HEK293 (cell line): ENCODE data around the gene NFXL1.

ENCODE experiments used
- CTCF ChIA-PET: fragments of 350-600 bp; formaldehyde crosslinking; extraction: SDS; loops from one replicate; lab custom pipeline; 2021; ENCODE audit warnings: antibody characterized with exemption; lab: Yijun Ruan, JAX
- POLR2A ChIA-PET: fragments of 300-600 bp; formaldehyde crosslinking; extraction: SDS; loops from one replicate; lab custom pipeline; 2020; ENCODE audit warnings: antibody characterized with exemption, inconsistent platforms; lab: Yijun Ruan, JAX
- H3K27ac ChIP-seq: fragments of 200-500 bp; sonication (Bioruptor generic); 2 replicates; pipeline ENCODE4 v1.5.1; 2014; ENCODE audit warnings: low read depth, low read length, control low read depth, inconsistent platforms; ENCODE audit errors: extremely low read depth
- H3K36me3 ChIP-seq, 2 experiments: fragments of 200-500 bp in 1 of 2; sonication (Bioruptor generic) in 1 of 2; 1 replicate in 1 of 2; 2 replicates in 1 of 2; pipeline ENCODE4 v1.5.1; 2014 to 2017; ENCODE audit warnings: inconsistent platforms in 2 of 2, low read length in 2 of 2; ENCODE audit not compliant: control insufficient read depth in 2 of 2, insufficient read depth in 1 of 2
- H3K4me1 ChIP-seq: fragments of 200-500 bp; sonication (Bioruptor generic); 2 replicates; pipeline ENCODE4 v1.5.1; 2014; ENCODE audit warnings: mild to moderate bottlenecking, low read length, inconsistent platforms; ENCODE audit not compliant: control insufficient read depth, insufficient read depth
- H3K4me3 ChIP-seq: 2 replicates; pipeline ENCODE4 v1.5.1; 2011; ENCODE audit warnings: low read depth, mild to moderate bottlenecking, control low read depth, low read length, moderate library complexity
- H3K9me3 ChIP-seq: fragments of 200-500 bp; sonication (Bioruptor generic); 2 replicates; pipeline ENCODE4 v1.5.1; 2014; ENCODE audit warnings: low read depth, low read length, inconsistent platforms; ENCODE audit not compliant: control insufficient read depth, insufficient read depth
- EGR2 ChIP-seq: fragments of 450-650 bp; formaldehyde crosslinking; IDR thresholded peaks from 2 replicates; pipeline ENCODE4 v1.5.1; 2016; ENCODE audit warnings: low read depth, missing biosample characterization, missing genetic modification characterization
- GLIS2 ChIP-seq: fragments of 450-650 bp; formaldehyde crosslinking; IDR thresholded peaks from 2 replicates; pipeline ENCODE4 v1.5.1; 2016; ENCODE audit warnings: missing biosample characterization, missing genetic modification characterization
- OSR2 ChIP-seq: fragments of 450-650 bp; formaldehyde crosslinking; IDR thresholded peaks from 2 replicates; pipeline ENCODE4 v1.5.1; 2016; ENCODE audit warnings: missing biosample characterization, missing genetic modification characterization
- SP2 ChIP-seq: fragments of 450-650 bp; formaldehyde crosslinking; IDR thresholded peaks from 2 replicates; pipeline ENCODE4 v1.5.1; 2016; ENCODE audit warnings: missing biosample characterization, missing genetic modification characterization
- SP3 ChIP-seq: fragments of 450-650 bp; formaldehyde crosslinking; IDR thresholded peaks from 2 replicates; pipeline ENCODE4 v1.5.1; 2016; ENCODE audit warnings: missing biosample characterization, missing genetic modification characterization
- ZBTB17 ChIP-seq: fragments of 450-650 bp; formaldehyde crosslinking; IDR thresholded peaks from 2 replicates; pipeline ENCODE4 v1.5.1; 2016; ENCODE audit warnings: missing biosample characterization, missing genetic modification characterization
- ZBTB20 ChIP-seq: fragments of 450-650 bp; formaldehyde crosslinking; IDR thresholded peaks from 2 replicates; pipeline ENCODE4 v1.5.1; 2016; ENCODE audit warnings: missing biosample characterization, missing genetic modification characterization
- ZBTB48 ChIP-seq: fragments of 450-650 bp; formaldehyde crosslinking; IDR thresholded peaks from 2 replicates; pipeline ENCODE4 v1.5.1; 2016; ENCODE audit warnings: missing biosample characterization, missing genetic modification characterization
- ZBTB8A ChIP-seq: fragments of 450-650 bp; formaldehyde crosslinking; IDR thresholded peaks from 2 replicates; pipeline ENCODE4 v1.5.1; 2016; ENCODE audit warnings: missing biosample characterization, missing genetic modification characterization
- ZNF19 ChIP-seq: fragments of 450-650 bp; formaldehyde crosslinking; IDR thresholded peaks from 2 replicates; pipeline ENCODE4; 2016; ENCODE audit warnings: missing biosample characterization, missing genetic modification characterization, low read depth
- ZNF335 ChIP-seq: fragments of 450-650 bp; formaldehyde crosslinking; conservative IDR thresholded peaks from 2 replicates; pipeline ENCODE4 v1.5.1; 2016; ENCODE audit warnings: missing biosample characterization, missing genetic modification characterization
- ZNF341 ChIP-seq: fragments of 450-650 bp; formaldehyde crosslinking; IDR thresholded peaks from 2 replicates; pipeline ENCODE4; 2016; ENCODE audit warnings: low read depth, missing biosample characterization, missing genetic modification characterization
- ZNF37A ChIP-seq: fragments of 450-650 bp; IDR thresholded peaks from 2 replicates; pipeline ENCODE4 v1.5.1; 2018; ENCODE audit warnings: missing biosample characterization, missing genetic modification characterization
- ZNF513 ChIP-seq: fragments of 450-650 bp; IDR thresholded peaks from 2 replicates; pipeline ENCODE4 v1.5.1; 2018; ENCODE audit warnings: missing biosample characterization, missing genetic modification characterization
- ZNF548 ChIP-seq: fragments of 450-650 bp; formaldehyde crosslinking; IDR thresholded peaks from 2 replicates; pipeline ENCODE4 v1.5.1; 2016; ENCODE audit warnings: missing biosample characterization, missing genetic modification characterization
- ZNF600 ChIP-seq: fragments of 450-650 bp; formaldehyde crosslinking; IDR thresholded peaks from 2 replicates; pipeline ENCODE4 v1.5.1; 2016; ENCODE audit warnings: missing biosample characterization, missing genetic modification characterization
- ZNF677 ChIP-seq: fragments of 450-650 bp; IDR thresholded peaks from 2 replicates; pipeline ENCODE4 v1.5.0; 2018; ENCODE audit warnings: missing biosample characterization, mild to moderate bottlenecking, missing genetic modification characterization, moderate library complexity
- ZNF76 ChIP-seq: fragments of 450-650 bp; formaldehyde crosslinking; IDR thresholded peaks from 2 replicates; pipeline ENCODE4; 2016; ENCODE audit warnings: low read depth, missing biosample characterization, missing genetic modification characterization, borderline replicate concordance
- ZNF777 ChIP-seq: fragments of 450-650 bp; formaldehyde crosslinking; IDR thresholded peaks from 2 replicates; pipeline ENCODE4 v1.5.1; 2017; ENCODE audit warnings: missing biosample characterization, missing genetic modification characterization, borderline replicate concordance
- TF ChIP-seq, protein P1 (sequence below): fragments of 450-650 bp; formaldehyde crosslinking; conservative IDR thresholded peaks from 2 replicates; pipeline ENCODE4 v1.5.1; 2016; ENCODE audit warnings: low read depth, missing biosample characterization, missing genetic modification characterization
- TF ChIP-seq, protein P2 (sequence below): fragments of 450-650 bp; formaldehyde crosslinking; IDR thresholded peaks from 2 replicates; pipeline ENCODE4 v1.5.1; 2016; ENCODE audit warnings: missing biosample characterization, missing genetic modification characterization
- TF ChIP-seq, protein P3 (sequence below): fragments of 450-650 bp; formaldehyde crosslinking; IDR thresholded peaks from 2 replicates; pipeline ENCODE4 v1.5.1; 2016; ENCODE audit warnings: missing biosample characterization, missing genetic modification characterization
- TF ChIP-seq, protein P4 (sequence below): fragments of 450-650 bp; formaldehyde crosslinking; optimal IDR thresholded peaks from 2 replicates; pipeline ENCODE3; 2016; ENCODE audit warnings: missing biosample characterization, mild to moderate bottlenecking, missing genetic modification characterization

The NFXL1 gene

DNA sequence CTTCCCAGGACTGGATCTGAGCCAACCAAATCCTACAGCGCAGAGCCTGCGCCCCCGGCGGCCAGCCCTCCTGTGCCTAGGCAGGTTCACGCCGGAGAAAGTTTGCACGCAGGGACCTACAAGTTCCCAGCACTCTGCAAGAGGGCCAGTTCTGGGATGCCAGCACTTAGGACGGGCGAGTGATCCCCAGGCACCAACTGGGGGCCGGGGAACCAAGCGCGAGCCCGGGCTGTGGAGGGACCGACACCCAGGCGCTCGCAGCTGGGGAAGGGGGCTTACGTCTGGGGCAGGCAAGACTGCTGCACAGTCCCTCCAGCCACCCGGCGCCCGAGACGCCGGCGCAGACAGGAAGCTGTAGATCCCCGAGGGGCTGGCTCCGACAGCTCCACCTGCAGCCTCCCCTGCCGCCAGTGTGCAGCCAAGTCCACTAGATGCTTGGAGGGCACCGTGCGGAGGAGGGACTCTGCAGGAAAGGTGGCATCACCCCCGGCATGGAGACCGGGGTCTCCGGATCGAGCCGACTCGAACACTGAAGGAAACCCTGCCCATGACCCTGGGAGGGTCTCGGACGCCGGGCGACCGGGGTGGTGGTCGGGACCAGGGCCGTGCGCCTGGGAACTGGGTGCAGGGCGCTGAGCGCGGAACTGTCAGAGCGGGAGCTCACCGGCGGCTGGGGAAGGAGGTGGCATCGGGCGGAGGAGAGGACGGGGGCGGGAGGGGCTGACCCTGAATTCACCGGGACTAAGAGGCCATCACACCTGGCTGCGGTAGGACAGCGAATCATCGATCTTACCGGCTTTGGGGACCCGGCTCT is 77.1 kb downstream of the NFXL1 start:
- TF ChIP-seq ZNF677 (tag by site-specific recombination) (no peak), ZNF777 (tag by site-specific recombination) (peak; percentile 63), SP3 (tag by site-specific recombination) (peak; percentile 41; the same call in 1 of the 2 replicates), ZNF335 (peak; percentile 80), ZBTB20 (tag by site-specific recombination) (peak; percentile 65), ZNF341 (tag by site-specific recombination) (0 out of 2 replicates have a peak, but pooled peaks have one; percentile 3), GLIS2 (tag by site-specific recombination) (peak; percentile 67), ZNF19 (tag by site-specific recombination) (no peak), OSR2 (tag by site-specific recombination) (no peak), ZNF548 (no peak), SP2 (tag by site-specific recombination) (peak; percentile 71), ZNF37A (tag by site-specific recombination) (no peak), EGR2 (0 out of 2 replicates have a peak, but pooled peaks have one; percentile 21), ZNF76 (tag by site-specific recombination) (peak; percentile 18; the same call in 1 of the 2 replicates), ZBTB48 (peak; percentile 67), ZNF600 (tag by site-specific recombination) (peak; percentile 29; the same call in 1 of the 2 replicates), ZBTB8A (tag by site-specific recombination) (peak; percentile 4; the same call in 1 of the 2 replicates), ZBTB17 (tag by site-specific recombination) (peak; percentile 90), ZNF513 (no peak)
- TF ChIP-seq, protein P1, sequence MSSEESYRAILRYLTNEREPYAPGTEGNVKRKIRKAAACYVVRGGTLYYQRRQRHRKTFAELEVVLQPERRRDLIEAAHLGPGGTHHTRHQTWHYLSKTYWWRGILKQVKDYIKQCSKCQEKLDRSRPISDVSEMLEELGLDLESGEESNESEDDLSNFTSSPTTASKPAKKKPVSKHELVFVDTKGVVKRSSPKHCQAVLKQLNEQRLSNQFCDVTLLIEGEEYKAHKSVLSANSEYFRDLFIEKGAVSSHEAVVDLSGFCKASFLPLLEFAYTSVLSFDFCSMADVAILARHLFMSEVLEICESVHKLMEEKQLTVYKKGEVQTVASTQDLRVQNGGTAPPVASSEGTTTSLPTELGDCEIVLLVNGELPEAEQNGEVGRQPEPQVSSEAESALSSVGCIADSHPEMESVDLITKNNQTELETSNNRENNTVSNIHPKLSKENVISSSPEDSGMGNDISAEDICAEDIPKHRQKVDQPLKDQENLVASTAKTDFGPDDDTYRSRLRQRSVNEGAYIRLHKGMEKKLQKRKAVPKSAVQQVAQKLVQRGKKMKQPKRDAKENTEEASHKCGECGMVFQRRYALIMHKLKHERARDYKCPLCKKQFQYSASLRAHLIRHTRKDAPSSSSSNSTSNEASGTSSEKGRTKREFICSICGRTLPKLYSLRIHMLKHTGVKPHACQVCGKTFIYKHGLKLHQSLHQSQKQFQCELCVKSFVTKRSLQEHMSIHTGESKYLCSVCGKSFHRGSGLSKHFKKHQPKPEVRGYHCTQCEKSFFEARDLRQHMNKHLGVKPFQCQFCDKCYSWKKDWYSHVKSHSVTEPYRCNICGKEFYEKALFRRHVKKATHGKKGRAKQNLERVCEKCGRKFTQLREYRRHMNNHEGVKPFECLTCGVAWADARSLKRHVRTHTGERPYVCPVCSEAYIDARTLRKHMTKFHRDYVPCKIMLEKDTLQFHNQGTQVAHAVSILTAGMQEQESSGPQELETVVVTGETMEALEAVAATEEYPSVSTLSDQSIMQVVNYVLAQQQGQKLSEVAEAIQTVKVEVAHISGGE (tag by site-specific recombination): peak; percentile 64
- TF ChIP-seq, protein P2, sequence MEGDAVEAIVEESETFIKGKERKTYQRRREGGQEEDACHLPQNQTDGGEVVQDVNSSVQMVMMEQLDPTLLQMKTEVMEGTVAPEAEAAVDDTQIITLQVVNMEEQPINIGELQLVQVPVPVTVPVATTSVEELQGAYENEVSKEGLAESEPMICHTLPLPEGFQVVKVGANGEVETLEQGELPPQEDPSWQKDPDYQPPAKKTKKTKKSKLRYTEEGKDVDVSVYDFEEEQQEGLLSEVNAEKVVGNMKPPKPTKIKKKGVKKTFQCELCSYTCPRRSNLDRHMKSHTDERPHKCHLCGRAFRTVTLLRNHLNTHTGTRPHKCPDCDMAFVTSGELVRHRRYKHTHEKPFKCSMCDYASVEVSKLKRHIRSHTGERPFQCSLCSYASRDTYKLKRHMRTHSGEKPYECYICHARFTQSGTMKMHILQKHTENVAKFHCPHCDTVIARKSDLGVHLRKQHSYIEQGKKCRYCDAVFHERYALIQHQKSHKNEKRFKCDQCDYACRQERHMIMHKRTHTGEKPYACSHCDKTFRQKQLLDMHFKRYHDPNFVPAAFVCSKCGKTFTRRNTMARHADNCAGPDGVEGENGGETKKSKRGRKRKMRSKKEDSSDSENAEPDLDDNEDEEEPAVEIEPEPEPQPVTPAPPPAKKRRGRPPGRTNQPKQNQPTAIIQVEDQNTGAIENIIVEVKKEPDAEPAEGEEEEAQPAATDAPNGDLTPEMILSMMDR: peak; percentile 53; the same call in 1 of the 2 replicates
- TF ChIP-seq, protein P3, sequence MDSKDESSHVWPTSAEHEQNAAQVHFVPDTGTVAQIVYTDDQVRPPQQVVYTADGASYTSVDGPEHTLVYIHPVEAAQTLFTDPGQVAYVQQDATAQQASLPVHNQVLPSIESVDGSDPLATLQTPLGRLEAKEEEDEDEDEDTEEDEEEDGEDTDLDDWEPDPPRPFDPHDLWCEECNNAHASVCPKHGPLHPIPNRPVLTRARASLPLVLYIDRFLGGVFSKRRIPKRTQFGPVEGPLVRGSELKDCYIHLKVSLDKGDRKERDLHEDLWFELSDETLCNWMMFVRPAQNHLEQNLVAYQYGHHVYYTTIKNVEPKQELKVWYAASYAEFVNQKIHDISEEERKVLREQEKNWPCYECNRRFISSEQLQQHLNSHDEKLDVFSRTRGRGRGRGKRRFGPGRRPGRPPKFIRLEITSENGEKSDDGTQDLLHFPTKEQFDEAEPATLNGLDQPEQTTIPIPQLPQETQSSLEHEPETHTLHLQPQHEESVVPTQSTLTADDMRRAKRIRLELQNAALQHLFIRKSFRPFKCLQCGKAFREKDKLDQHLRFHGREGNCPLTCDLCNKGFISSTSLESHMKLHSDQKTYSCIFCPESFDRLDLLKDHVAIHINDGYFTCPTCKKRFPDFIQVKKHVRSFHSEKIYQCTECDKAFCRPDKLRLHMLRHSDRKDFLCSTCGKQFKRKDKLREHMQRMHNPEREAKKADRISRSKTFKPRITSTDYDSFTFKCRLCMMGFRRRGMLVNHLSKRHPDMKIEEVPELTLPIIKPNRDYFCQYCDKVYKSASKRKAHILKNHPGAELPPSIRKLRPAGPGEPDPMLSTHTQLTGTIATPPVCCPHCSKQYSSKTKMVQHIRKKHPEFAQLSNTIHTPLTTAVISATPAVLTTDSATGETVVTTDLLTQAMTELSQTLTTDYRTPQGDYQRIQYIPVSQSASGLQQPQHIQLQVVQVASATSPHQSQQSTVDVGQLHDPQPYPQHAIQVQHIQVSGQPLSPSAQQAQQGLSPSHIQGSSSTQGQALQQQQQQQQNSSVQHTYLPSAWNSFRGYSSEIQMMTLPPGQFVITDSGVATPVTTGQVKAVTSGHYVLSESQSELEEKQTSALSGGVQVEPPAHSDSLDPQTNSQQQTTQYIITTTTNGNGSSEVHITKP (tag by site-specific recombination): peak; percentile 39; the same call in 1 of the 2 replicates
- TF ChIP-seq, protein P4, sequence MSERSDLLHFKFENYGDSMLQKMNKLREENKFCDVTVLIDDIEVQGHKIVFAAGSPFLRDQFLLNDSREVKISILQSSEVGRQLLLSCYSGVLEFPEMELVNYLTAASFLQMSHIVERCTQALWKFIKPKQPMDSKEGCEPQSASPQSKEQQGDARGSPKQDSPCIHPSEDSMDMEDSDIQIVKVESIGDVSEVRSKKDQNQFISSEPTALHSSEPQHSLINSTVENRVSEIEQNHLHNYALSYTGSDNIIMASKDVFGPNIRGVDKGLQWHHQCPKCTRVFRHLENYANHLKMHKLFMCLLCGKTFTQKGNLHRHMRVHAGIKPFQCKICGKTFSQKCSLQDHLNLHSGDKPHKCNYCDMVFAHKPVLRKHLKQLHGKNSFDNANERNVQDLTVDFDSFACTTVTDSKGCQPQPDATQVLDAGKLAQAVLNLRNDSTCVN (tag by site-specific recombination): peak; percentile 47
- Histone ChIP-seq H3K4me3 (peak overlapping the region; percentile 58), H3K36me3 (peaks cover 0 to under 1% of the 10 kb centered on the region in 2 experiments; a peak in 1 of 3 replicates), H3K4me1 (no peaks in the 10 kb centered on the region), H3K27ac (no peak overlapping the region; the same call in 1 of the 2 replicates), H3K9me3 (no peaks in the 10 kb centered on the region)
- POLR2A ChIA-PET: interaction anchor here (1.1 kb wide), 1 partner anchor 77 kb away, joined by 4 read pairs; the partner anchor contains the start of gene NFXL1
- CTCF ChIA-PET: interaction anchor here (0.6 to 3.1 kb wide), 22 partner anchors 10 to 676 kb away, joined by 3 to 46 read pairs (median 4); no protein-coding TSS in a partner anchor
